ENCODE measurements around the gene SFMBT2.
"Not testable (repeated sequence)": the region's sequence is repeated elsewhere in the genome, so short reads cannot be mapped to it uniquely, and the experiment has no call there.

Gene SFMBT2

DNA sequence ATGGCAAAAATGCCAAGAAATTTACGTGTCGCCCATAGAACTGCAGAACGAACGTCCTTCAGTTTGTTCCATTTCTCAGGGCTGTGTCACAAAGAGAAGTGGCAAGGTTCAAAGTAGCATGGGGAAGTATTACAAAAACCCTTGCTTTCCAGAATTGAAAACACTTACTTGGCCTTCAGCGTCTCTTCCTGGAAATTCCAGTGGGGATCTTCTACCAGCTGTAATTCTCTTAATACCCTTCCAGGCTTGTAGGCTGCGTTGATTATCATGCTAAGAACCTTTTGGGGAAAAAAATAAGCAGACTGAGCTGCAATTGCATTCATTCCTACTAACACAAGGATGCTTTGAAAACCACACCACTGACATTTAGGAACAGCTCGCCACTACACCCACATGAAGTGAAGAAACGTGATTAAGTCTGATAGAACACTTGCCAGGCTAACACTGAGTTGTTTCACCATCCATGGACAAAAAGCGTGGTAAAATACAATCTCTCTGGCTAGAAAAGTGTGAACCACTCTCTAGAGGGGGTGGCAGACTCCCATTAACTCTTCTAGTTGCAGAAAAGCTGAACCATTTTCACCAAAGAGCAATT, 222.3 kb downstream of the SFMBT2 start:
- DNase-seq (ENCODE audit: low read depth in 1 of 2, low spot score in 1 of 2): no peak

DNA sequence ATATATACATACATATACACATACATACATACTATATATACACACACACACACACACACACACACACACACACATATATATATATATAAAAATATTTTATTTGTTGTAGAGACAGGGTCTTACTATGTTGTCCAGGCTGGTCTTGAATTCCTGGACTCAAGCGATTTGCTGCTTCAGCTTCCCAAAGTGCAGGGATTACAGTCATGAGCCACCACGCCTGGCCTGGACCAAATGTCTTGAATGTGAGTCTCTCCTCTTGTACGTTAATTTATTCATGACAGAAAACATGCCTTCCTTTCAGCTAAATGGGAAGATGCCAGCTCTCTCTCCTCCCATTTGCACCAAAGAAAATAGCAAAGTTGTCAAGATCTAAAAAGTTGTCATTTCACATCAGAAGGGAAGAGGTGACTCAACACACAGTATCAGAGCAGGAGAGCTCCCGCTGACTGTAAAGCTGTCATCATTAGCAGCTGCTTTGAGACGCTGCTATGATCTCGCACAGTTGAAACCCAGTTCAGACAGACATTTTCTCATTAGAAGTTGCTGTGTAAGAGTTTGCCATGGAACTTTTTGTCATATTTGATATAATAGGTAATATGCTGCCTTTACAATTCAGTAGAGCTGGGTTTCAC, 224.3 kb downstream of the SFMBT2 start:
- DNase-seq (ENCODE audit: low read depth in 1 of 2, low spot score in 1 of 2): no peak

DNA sequence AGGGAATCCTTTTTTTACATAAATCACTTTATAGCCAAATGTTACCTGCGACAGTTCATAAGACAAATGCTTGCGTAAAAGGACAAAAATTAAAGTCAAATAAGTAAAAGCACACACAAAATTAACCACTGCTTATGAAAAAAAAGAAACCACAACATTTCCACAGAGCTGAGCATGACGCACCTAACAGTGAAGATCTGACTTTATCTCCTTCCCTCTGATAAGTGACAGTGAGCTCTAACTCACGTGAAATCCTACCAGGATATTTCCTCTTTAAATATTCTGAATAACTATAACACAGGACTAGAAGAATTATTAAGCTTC, 225.5 kb downstream of the SFMBT2 start:
- no peak for DNase-seq (ENCODE audit: low read depth in 1 of 2, low spot score in 1 of 2)

DNA sequence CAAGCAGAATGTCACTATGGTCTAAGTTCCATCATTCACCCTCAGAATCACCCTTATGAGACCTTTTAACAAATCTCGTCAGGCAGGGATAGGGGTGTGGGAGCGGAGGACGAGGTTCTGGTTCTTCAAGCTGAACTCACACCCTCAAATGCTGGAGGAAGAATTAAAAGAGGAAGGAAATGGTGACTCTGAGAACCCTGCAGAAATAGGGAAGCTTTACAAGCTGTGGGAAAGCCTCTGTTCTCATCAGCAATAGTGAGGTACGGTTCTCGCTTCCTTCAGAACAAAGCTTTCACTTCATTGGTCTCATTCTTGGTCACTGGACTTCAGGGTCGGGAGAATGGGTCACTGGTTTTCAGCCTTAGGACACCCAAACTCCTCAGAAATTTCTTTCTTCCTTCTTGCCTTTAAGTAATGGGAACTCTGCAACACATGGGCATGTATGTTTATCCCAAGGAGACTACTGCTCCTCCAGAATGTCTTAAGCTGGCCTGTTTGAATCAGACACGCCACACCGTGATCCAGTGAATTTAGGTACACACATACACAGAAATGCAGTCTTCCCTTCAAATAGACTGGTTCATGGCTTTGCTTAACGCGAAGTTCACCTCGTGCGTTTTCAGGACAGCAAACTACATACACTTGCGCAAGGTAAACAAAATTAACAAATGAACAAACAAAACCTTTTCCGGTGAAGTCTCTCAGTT, 226.0 kb downstream of the SFMBT2 start:
- no peak for DNase-seq (ENCODE audit: low read depth in 1 of 2, low spot score in 1 of 2)

DNA sequence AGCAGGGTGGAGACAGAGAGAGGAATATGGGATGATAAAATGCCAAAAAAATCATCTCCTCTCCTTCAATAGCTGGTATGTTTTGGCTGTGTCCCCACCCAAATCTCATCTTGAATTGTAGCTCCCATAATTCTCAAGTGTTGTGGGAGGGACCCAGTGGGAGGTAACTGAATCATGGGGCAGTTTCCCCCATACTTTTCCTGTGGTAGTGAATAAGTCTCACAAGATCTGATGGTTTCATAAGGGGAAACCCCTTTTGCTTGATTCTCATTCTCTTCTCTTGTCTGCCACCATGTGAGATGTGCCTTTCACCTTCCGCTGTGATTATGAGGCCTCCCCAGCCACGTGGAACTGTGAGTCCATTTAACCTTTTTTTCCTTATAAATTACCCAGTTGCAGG, 226.7 kb downstream of the SFMBT2 start:
- DNase-seq (ENCODE audit: low read depth in 1 of 2, low spot score in 1 of 2): not testable (repeated sequence)

DNA sequence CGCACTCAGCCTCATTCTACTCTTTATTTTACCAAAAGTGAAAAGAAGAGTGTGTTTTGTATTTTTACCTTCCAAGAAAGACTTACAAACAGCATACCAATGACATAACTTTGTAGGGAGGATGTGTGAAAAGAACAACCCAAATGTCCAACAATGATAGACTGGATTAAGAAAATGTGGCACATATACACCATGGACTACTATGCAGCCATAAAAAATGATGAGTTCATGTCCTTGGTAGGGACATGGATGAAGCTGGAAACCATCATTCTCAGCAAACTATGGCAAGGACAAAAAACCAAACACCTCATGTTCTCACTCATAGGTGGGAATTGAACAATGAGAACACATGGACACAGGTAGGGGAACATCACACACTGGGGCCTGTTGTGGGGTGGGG, 228.5 kb downstream of the SFMBT2 start:
- DNase-seq (ENCODE audit: low read depth in 1 of 2, low spot score in 1 of 2): not testable (repeated sequence)

DNA sequence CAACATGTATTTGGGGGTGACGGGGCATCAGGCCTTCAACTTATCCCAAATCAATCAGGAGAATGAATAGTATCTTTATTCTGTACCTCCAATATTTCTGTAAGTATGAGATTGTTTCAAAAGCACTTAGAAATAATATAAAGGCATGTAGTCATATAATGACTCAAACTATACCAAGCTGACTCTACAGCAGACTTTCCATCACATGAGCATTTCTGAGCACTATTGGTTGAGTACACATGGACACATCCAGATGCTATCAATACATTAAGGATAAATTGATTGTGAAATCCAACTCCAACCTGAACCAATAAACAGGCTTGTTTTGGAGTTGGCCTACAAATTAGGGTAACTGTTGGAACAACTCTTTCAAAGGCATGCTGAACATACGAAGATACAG, 229.4 kb downstream of the SFMBT2 start:
- no peak for DNase-seq (ENCODE audit: low read depth in 1 of 2, low spot score in 1 of 2)

DNA sequence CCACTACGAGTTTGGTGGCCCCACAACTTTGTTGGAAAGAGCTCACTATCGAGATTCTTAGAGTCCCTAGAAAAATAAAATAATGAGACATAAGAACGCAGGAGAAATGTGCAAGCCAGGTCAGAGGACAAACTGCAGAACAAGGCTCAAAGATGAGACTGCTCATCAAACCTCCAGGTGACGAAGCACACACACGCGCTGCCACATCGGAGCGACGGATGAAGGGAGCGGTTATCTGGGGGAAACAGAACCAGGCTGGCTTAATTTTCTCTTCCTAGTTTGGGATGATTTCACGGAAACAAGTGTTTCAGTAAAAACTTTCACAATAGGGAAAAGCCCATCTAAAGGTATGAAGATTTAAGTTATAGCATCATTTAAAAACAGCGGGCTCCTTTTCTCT, 231.3 kb downstream of the SFMBT2 start:
- no peak for DNase-seq (ENCODE audit: low read depth in 1 of 2, low spot score in 1 of 2)

DNA sequence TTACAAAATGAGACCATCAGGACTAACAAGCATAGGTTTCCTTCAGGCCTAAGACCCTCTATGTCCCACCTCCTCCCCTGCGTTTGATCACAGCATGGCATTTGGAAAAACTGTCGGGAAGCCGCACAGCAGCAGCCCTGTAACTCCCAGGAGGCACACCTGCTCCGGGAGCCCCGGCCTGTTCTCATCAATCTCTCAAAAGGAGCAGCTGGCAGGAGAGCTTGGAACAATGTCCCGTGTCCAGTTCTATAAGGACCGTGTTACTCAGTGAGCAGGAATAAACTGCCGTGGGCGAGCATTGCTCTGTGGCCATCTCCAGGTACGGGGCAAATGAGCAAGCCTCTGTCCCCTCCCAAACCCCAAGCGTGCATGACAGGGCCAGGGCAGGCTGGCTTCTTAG, 236.9 kb downstream of the SFMBT2 start:
- DNase-seq (ENCODE audit: low read depth in 1 of 2, low spot score in 1 of 2): no peak

DNA sequence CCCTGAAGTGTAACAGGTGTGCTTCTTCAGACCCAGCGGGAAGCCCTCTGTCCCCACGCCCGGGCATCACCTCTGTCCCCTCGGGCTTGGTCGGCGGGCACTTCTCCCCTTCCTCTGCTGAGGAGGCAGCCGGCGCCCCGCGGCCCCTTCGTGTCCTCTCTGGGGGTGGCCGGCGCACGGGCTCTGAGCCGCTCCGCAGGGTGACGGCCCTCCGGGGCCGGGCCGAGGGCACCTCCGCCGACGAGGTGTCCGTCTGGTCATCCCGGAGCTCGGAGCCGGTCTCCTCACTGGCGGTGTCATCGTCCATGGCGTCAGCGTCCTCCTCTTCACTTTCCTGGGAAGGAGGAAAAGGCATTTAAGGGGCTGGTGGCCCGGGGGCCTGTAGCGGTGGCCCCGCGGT, 239.0 kb downstream of the SFMBT2 start:
- DNase-seq (ENCODE audit: low read depth in 1 of 2, low spot score in 1 of 2): no peak

DNA sequence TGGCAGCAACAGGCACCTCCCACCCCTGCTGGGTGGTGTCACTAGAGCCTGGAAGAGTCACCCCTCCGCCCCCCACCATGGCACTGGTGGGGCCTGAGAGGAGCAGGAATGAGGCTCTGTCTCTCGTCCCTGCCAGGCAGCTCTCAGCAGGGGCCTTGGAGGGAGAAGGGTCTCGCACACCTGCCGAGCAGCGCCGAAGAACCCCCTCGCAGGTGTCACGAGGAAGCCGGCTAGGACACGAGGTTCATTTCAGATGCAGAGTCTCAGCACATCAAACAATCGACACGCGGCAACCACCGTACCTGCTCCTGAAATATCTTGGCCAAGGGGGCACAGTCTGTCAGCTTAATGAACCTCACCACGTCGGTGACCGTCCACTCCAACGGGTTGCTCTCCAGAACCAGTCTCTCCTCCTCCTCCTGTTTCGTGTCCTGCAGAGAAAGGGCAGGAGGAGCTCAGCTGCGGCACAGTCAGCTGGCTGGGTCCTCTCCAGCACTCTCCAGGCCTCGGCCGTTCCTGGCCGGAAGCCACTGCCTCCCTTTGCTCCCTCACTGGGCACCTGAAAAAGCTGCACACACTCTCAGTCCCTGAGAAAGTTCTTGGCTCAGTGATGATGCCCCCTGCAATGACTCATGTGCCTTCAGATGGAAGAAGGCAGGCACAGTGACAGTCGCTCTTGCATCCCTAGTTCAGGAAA, 240.1 kb downstream of the SFMBT2 start:
- DNase-seq (ENCODE audit: low read depth in 1 of 2, low spot score in 1 of 2): no peak

DNA sequence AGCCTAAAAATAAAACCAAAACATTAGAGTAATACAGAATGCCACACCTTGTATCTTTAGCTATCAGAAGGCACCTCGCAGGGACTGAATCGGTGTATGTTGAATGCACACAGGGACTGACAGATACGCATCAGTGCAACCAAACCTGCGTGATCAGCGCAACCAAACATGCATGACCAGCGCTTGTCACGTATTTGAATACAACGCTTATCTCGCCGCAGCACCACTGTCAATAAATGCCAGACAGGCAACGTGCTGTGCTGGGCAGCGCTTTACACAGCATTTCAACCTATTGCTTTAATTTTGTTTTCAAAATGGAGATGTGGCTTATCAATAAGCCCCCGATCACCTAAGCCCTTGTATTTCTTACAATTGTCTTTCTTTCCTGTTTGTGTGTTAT, 242.4 kb downstream of the SFMBT2 start:
- no peak for DNase-seq (ENCODE audit: low read depth in 1 of 2, low spot score in 1 of 2)

DNA sequence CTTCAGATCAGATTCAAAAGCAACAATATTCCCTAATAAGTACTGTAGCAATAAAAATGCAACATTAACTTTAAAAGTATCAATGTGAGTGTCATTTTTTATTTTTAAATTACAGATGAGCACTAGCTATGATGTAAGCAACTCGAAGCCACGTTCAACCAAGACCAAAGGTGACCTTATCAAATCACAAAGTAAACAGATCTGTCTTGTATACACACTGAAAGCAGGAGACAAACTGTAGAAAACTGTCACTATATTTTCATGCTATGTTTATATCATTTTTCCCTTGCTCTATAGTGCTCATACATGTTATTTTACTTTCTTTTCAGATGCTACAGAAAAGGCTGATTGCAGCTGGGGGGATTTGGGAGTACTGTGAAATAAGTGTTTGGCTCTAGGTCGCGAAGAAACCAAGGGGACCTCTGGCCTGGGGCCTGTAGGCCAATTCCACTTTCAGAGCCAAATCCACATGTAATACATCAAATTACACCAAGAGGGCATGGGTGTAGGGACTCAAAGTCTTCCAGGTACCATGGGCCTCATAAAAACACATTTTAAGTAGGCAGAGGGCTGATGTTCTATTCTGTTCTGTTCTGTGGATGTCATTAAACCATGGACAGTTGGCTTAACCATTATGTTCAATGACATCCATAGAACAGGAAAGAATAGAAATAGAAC, 245.2 kb downstream of the SFMBT2 start:
- no peak for DNase-seq (ENCODE audit: low read depth in 1 of 2, low spot score in 1 of 2)

DNA sequence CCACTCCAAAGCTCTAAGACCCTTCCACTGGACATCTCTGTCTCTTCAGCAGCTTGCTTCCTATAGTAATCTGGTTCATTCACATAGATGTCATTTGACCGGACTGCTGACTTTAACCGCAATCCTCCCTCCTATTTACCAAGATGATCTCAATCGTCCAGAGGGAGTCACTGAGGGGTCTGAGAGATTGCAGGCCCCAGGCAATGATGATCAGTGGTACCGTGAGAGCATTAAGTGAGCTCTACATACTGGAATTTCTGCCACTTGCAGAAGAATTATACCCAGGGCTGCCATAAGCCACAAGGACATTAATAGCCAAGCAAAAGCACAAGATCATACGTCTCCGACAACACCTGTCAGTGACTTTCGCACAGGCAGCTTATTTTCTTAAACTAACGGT, 245.9 kb downstream of the SFMBT2 start:
- no peak for DNase-seq (ENCODE audit: low read depth in 1 of 2, low spot score in 1 of 2)

DNA sequence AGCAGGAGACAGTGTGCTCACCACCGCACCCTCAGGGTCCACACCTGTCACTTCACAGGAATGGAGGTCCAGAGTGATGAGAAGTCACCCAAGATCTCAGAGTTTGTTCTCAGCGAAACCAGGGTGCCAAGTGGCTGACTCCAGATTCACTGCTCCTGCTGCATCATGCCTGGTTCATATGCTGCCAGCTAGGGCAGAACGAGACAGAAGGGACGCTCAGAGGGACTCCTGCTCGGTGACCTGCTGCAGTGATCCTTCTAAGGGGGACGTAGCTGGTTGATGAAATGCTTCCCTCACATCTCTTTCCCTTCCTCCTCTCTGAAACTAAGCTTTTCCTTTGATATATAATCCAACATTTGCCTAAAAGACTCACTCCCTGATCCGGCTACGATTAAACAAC, 248.5 kb downstream of the SFMBT2 start:
- DNase-seq (ENCODE audit: low read depth in 1 of 2, low spot score in 1 of 2): no peak

DNA sequence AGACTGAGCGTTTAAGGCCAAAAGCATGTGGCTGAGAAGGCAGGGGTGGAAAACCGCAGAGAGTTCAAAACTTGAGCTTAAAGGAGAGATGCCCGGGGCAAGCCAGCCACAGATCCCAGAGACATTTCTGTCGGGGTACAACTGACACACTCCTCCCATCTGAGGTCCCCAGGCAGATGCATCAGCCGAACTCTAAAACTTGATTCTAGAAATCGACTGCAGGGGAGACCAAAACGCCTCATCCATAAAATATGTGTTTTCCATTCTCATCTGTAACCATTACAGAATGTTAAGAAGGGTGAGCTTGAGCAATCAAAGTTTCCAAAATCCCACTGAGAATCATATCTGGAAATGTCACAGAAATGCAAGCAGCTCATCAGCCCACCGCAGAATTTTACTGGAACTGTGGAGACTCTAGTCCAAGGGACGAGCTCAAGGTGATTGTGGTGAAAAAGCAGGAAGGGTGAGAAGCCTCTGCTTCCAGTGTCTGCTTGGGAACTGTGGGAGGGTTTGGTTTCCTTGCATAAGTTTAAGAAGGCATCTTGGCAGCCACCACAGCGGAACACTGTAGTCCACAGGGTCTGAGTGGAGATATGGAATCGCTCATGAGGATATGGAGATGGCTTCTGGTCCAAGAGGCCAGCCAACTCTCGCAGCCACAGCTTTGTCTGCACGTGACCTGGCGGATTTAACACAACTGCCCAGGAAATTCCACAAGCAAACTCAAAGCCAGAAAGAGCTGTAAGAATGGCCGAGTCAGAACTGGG, 249.2 kb downstream of the SFMBT2 start:
- DNase-seq (ENCODE audit: low read depth in 1 of 2, low spot score in 1 of 2): no peak

DNA sequence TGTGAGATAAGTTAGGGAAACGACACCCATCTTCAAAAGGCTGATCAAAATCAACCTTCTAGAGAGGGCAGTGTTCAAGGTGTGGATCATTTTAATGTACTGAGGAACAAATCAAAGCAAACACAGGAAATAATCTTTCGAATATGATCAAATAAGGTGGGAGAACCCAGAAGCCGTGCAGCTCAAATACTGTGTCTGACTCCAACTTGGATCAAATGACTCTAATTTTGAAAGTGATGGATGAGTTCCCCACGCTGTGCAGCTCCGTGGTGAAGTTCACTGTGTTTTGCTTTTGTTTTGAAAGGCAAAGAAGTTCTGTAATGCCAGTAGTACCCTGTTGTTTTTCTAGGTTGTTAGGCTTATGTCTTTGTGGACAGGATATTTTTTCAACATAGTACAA, 250.9 kb downstream of the SFMBT2 start:
- DNase-seq (ENCODE audit: low read depth in 1 of 2, low spot score in 1 of 2): no peak

DNA sequence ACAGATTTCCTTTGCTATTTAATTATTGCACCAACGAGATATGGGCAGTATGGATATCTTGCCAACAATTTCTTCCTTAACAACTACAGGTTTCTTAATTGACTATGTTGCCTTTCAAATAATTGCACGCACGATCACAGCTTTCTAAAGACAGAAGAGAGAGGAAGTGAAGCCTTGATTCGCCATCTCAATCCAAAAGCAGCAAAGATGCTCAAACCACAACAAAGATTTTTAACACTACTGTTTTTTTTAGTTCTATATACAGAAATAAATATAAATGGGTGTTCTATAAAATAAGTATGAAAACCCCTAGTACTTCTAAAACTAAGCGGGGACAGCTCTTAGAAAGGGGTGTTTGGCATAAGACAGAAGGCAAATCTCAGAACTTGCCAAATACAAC, 251.3 kb downstream of the SFMBT2 start:
- no peak for DNase-seq (ENCODE audit: low read depth in 1 of 2, low spot score in 1 of 2)

DNA sequence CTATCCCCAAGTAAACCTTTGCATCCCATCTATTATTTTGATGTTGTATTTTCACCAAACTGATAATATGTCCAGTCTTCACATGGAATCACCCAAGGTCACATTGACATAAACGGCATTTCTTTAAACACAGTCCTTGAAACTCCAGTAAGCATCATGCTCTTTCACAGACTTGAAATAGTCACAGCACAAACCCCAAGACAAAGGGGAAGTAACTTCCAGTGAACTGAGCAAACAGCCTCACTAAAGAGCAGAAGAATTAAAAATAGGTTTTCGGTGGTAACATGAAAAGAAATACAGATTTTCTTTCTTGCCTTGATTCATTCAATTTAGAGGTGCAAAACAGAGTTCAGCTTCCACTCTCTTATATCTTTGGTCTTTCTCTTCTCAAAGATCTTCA, 253.7 kb downstream of the SFMBT2 start:
- DNase-seq (ENCODE audit: low read depth in 1 of 2, low spot score in 1 of 2): no peak

DNA sequence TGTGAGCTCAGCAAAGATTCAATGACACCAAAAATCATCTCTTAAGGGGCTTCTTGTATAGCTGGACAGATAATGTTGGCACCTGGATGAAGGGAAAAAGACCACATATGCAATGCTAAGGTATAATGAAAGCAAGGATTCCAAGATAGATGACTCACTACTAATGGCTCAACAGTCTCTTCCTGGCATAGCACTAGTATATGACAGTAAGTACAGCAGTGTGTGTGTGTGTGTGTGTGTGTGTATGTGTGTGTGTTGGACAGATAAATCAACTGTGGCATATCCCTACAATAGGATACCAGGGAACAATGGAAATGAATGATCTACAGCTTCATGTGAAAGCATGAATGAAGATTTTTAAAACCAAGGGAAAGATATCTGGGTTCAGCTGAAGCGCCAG, 257.1 kb downstream of the SFMBT2 start:
- DNase-seq (ENCODE audit: low read depth in 1 of 2, low spot score in 1 of 2): no peak

DNA sequence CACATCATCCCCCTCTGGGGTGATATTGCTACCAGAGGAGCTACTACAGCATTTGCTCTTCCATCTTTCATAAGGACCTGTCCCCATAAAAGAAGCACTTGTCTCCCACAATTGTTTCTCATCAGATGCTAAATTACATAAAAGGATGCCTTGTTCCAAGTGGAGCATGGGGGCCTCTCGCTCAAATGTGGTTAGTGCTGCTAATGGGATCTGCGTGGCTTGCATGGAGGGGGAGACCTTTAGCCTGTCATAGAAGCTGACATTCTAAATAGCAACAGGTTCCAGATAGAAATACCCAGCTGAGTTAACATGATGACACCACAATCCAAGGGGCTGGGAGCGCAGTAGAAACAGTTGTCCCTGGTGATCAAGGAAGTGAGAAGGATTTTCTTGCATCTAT, 257.9 kb downstream of the SFMBT2 start:
- DNase-seq (ENCODE audit: low read depth in 1 of 2, low spot score in 1 of 2): no peak
